Astrocyte (in vitro differentiated cells and primary cell): ENCODE data around the gene IL2RA.

Experiments used
- CTCF ChIP-seq: IDR thresholded peaks from 2 replicates; pipeline ENCODE4 v1.5.1; 2011; ENCODE audit warnings: low read depth, mild to moderate bottlenecking, inconsistent platforms, low read length, moderate library complexity; ENCODE audit not compliant: insufficient read depth
- EZH2 ChIP-seq: IDR thresholded peaks from 2 replicates; pipeline ENCODE4 v1.6.1; 2012; ENCODE audit warnings: mild to moderate bottlenecking, low read length, inconsistent platforms; ENCODE audit not compliant: insufficient read depth

DNA sequence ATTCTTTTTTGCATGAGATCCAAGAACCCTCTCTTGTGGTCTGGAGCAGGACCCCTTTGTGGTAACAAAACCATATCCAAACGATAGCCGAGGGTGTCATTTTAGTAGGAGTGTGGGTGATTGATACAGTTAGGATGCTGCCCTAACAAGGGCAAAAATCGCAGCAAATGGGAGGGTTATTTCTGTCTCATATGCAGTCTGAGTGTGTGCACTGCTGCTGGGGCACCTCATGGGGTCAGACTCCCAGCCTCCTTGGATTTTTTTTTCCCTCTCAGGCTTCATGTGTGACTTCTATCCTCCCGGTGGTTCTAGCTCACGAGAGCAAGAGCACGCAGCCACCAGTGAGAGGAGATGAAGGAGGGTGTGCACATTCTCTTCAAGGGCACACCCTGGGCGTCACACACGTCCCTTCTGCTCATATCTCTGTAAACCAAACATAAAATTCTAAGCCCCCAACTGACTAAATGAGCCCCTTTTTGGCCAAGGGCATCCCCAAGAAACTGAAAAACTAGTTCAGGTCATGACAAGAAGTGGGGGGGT is 56.2 kb downstream of the IL2RA start:
- TF ChIP-seq CTCF (no peak), EZH2 (no peak)
